ENCODE data around the gene IGFL3.
"Not testable (repeated sequence)": the region's sequence is repeated elsewhere in the genome, so short reads cannot be mapped to it uniquely, and the experiment has no call there.

Gene IGFL3

DNA sequence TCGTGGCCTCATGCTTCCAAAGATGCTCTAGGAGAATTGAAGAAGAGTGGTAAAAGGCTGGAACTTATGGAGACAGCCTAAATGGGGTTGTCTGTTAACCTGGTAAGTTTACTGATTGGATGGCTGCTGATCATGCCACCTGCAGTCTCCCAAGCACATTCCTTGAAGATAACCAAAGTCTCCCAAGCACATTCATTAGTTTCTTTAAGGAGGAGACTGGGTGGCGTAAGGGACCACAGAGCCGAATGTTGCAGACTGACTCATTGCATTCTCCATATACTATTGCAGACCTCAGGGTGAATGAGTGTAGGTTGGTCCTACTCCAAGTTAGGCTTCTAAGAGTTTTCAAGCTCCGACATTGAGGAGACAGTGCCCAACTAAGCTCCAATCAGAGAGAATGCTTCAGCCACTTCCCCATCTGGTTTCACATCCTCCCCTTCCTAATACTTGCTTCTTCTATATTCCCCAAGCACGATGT, at the start of gene IGFL3:
IGFL3 (minus strand) TSS at position 51 of the 478 bp plus-strand sequence; CDS start at position 12, 39 bp downstream.
- DNase-seq: no peak

DNA sequence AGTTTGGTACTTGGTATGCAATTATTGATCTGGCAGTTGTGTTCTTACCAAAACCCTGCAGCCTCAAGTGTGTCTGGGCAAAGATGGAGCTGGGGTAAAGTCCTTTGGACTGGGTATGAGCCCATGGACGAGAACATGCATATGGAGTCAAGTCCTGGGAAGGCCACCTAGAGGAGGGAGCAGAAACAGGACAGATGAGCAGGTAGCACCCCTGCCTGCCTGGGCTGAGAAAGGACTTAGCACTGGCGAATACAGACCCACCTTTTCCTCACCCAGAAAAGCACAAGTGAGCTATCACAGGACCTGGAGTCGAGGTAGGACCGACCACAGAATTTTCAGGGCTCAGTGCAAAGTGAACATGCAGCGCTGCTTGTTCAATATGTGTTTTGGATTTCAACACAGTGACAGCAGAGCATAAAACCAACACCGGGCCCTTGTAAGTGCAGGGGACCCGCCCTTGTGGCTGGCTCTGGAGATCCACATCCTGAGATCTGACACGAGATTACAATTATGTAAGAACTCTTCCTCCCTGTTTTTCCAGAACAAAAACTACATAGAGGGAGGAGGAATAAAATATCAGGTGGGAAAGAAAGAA, 49.5 kb upstream of the IGFL3 start:
- no peak for DNase-seq

GRCh38 chr19:46162731-46163130, 38.2 kb upstream of the IGFL3 start:
- no peak for DNase-seq

DNA sequence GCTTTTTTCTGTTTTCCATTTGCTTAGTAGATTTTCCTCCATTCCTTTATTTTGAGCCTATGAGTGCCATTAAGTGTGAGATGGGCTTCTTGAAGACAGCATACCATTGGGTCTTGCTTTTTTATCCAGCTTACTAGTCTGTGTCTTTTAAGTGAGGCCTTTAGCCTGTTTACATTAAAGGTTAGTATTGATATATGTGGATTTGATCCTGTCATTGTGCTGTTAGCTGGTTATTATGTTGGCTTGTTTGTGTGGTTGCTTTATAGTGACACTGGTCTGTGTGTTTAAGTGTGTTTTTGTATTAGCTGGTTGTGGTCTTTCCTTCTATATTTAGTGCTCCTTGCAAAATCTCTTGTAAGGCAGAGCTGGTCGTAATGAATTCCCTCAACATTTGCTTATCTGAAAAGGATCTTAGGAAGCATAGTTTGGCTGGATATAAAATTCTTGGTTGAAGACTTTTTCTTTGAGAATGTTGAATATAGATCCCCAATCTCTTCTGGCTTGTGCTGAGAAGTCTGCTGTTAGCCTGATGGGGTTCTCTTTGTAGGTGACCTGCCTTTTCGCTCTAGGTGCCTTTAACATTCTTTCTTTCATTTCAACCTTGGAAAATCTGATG, 37.3 kb upstream of the IGFL3 start:
- not testable (repeated sequence) for DNase-seq

DNA sequence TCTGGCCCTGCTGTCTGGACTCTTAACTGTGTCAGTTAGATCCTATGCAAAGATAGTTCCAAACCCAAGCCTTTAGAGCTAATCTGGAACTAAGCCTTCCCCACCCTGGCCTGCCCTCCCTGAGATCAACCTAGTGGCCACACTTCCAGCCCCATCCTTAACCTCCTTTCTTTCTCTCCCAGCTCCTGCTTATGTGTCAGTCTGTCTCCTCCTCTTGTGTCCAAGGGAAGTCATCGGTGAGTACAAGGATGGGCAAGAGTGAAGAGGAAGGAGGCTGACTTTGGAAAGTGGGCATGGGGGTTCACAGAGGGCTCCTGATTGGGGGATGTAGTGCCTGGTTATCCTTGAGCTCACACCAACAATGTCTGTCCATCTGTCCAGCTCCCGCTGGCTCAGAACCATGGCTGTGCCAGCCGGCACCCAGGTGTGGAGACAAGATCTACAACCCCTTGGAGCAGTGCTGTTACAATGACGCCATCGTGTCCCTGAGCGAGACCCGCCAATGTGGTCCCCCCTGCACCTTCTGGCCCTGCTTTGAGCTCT, 35.8 kb upstream of the IGFL3 start:
- DNase-seq: no peak

DNA sequence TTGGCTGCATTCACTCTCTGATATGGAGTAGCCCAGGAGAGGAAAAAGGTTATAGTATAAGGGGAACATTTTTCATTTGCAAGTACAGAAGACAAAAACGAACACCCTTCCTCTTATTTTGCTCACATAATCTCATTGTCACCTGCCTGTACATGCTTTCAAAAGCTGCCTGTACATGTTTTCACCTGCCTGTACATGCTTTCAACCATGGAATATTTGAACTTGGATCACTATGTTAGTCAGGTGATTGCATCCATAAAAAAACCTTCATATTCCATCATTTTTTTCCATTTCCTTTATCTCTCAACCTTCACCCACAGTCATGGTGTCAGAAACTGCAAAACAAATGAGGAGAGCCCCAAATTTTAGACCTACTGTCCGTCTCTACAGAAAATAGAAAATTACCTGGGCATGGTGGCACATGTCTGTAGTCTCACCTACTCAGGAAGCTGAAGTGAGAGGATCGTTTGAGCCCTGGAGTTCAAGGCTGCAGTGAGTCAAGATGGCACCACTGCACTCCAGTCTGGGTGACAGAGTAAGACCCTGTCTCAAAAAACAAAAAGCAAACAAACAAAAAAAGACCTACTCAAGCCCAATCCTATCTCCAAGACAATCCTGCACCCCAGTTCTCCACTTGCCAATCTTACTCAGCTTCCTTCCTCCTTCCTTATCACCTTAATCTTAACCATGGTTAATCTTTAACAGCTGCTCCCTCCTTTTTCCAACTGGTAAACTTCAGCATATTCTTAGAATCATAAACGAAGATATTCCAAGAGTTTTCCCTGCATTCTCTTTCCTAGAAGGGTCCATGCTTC, 35.1 kb upstream of the IGFL3 start:
- no peak for DNase-seq

GRCh38 chr19:46155237-46155636, 30.7 kb upstream of the IGFL3 start:
- no peak for DNase-seq

- DNase-seq: no peak
Observed at GRCh38 chr19:46150606-46151005, 26.1 kb upstream of the IGFL3 start.

- no peak for DNase-seq
Observed at GRCh38 chr19:46147791-46148288, 23.4 kb upstream of the IGFL3 start, which contains the start of gene IGFL2. Gene IGFL2, plus strand, starts transcription at chr19:46148238. Its CDS starts 41 bp downstream, at chr19:46148279.

- no peak for DNase-seq
Observed at GRCh38 chr19:46147166-46147740, 22.8 kb upstream of the IGFL3 start.

- no peak for DNase-seq
Observed at GRCh38 chr19:46144756-46145155, 20.3 kb upstream of the IGFL3 start.

GRCh38 chr19:46142294-46142693, 17.8 kb upstream of the IGFL3 start:
- DNase-seq: no peak

GRCh38 chr19:46141421-46141820, 16.9 kb upstream of the IGFL3 start:
- DNase-seq: no peak

DNA sequence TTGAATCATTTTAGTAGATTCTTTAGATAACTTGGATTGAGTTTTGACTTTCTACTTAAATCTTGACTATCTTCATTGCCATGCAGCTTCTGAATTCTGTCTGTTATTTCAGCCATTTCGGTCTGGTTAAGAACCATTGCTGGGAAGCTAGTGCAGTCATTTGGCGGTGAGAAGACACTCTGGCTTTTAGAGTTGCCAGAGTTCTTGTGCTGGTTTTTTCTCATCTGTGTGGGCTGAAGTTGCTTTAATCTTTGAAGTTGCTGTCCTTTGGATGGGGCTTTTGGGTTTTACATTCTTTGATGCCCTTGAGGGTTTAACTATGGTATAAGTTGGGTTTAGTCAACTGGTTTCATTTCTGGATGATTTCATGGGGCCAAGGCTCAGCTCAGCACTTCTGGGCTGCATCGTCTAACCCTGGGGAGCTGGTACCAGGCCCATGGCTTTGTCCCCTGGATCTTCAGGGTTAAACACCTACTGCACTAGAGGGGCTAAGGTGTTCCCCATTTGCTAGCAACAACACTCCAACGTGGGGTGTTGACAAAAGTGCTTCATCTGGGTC, 13.5 kb upstream of the IGFL3 start:
- no peak for DNase-seq

GRCh38 chr19:46134527-46134926, 10.0 kb upstream of the IGFL3 start:
- DNase-seq: no peak

- no peak for DNase-seq
Observed at GRCh38 chr19:46133777-46134241, 9.3 kb upstream of the IGFL3 start.

DNA sequence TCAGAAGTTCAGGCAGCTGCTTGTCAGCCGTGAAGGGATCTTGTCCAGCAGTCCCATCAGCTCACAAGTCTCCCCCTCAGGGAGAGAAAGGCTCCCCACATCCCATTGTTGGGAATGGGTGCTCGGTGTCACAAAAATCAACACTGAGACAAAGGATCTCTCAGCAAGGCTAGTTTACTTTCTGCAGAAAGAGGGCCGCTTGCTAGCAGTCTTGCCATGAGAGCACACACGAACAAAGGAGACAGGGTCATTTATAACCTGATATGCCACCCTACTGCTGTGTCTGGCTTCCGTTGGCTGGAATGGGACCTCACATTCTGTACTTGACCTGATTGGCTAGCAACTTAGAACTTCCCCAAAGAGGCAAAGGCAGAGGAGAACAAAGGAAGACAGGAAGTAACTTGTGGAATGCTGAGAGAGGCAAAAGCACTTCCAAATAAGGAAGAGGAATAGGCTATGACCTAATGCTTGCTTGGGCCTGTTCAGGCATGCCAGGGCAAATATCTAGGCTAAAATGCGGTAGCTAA, 8.7 kb upstream of the IGFL3 start:
- peak; percentile 96 for DNase-seq

DNA sequence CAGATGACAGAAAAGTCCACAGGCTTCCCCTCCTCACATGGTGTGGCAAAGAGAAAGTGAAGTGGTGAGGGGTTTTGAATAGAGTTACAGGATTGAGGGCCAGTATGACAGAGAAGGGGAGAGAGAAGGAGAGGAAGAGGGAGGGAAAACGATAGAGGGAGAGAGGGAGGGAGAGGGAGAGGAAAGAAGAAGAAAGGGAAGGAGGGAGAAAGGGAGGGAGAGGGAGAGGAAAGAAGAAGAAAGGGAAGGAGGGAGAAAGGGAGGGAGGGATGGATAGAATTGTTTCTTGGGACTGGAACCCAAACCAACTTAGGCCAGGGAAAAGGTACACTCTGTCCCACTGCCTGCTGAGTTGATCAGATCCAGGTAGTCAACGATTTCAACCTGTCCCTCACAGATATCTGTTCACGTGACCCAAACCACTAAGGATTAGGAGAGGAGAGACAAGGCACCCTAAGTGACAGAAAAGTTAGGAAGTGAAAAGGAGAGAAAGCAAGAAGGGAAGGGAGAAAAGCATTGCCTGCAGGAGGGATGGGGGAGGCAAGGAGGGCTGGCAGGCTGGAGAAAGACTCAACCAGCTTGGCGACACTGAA, 8.1 kb upstream of the IGFL3 start:
- DNase-seq: peak; percentile 40

- DNase-seq: no peak
Observed at GRCh38 chr19:46131485-46132143, 7.1 kb upstream of the IGFL3 start.

DNA sequence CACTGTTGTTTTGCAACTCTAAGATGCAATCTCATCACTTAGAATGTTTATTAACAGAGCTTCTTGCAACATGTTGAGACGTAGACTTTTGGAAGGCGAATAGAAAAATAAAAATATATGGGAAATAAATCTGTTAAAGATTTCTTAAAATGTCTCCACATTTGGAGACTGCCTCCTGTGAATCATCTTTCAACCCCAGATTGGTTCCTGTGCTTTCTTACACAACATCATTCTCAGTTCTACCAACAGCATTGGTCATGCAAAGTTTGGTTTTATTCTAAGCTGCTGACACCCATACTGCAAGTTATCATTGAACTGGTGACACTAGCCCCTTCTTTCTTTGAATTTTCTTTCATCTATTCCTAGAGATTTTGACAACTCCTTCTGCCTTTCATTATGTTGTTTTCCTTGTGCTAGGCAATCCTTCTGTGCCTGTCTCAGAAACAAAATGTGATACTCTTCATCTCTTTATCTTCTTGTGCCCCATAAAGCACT, 1.6 kb upstream of the IGFL3 start:
- no peak for DNase-seq

DNA sequence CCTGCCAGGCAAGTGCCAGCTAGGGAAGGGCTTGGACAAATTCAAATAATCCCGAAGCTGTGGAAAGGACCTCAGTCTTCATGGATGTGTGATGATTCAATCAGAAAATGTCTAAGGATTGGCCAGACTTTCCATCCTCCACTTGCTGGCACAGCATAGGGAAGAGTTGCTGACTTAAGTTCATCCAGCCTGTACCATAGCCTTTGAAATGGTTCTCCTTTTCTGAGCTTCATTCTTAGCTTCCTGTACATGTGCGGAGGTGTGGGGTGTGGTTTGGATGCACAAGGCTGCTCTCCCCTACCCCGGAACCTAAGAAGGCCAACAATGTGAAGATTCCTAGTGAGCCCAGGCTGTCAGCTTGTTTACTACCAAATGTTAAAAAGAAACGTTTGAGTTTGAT, 959 bp upstream of the IGFL3 start:
- no peak for DNase-seq
